HepG2 (cell line): Measurements from ENCODE around the gene CXADR. TPM values are rescaled to one million over a fixed set of nuclear protein-coding genes. Genes with fewer than 3 reads are reported as not detected.

Experiments
- GZF1 ChIP-seq: sonication (generic); formaldehyde crosslinking; IDR thresholded peaks from 2 replicates; pipeline ENCODE4 v1.5.1; 2020; ENCODE audit warnings: mild to moderate bottlenecking, missing genetic modification reagents
- HNRNPK ChIP-seq: fragments of 200-400 bp; formaldehyde crosslinking; IDR thresholded peaks from 2 replicates; pipeline ENCODE4 v1.6.1; 2018; ENCODE audit warnings: low read length, low read depth, moderate library complexity, mild to moderate bottlenecking; ENCODE audit not compliant: poor library complexity, severe bottlenecking
- JUND ChIP-seq: sonication (generic); formaldehyde crosslinking; IDR thresholded peaks from 2 replicates; pipeline ENCODE4 v1.8.0; 2022; ENCODE audit warnings: mild to moderate bottlenecking, missing genetic modification reagents
- MED8 ChIP-seq: sonication (generic); formaldehyde crosslinking; IDR thresholded peaks from 2 replicates; pipeline ENCODE4 v1.8.1; 2023; ENCODE audit warnings: mild to moderate bottlenecking, missing genetic modification reagents; ENCODE audit not compliant: insufficient replicate concordance
- RARG ChIP-seq: sonication (generic); formaldehyde crosslinking; IDR thresholded peaks from 2 replicates; pipeline ENCODE4 v1.4.0; 2020; ENCODE audit warnings: low read depth, mild to moderate bottlenecking, missing genetic modification reagents
- SETDB1 ChIP-seq: sonication (generic); formaldehyde crosslinking; IDR thresholded peaks from 2 replicates; pipeline ENCODE4 v1.5.1; 2020; ENCODE audit warnings: missing genetic modification reagents, mild to moderate bottlenecking, borderline replicate concordance
- SIN3A ChIP-seq: IDR thresholded peaks from 2 replicates; pipeline ENCODE4 v1.6.1; 2011; ENCODE audit warnings: low read depth, mild to moderate bottlenecking, control low read depth, low read length, borderline replicate concordance
- THAP11 ChIP-seq: IDR thresholded peaks from 2 replicates; pipeline ENCODE4 v1.6.1; 2016; ENCODE audit warnings: missing biosample characterization, missing genetic modification reagents
- ZNF207 ChIP-seq: fragments of 450-650 bp; IDR thresholded peaks from 2 replicates; pipeline ENCODE4 v1.6.1; 2016; ENCODE audit warnings: antibody characterized with exemption, borderline replicate concordance
- ZNF326 ChIP-seq: sonication (generic); formaldehyde crosslinking; IDR thresholded peaks from 2 replicates; pipeline ENCODE4 v1.4.0; 2020; ENCODE audit warnings: missing genetic modification reagents, borderline replicate concordance
- ZNF331 ChIP-seq: sonication (generic); formaldehyde crosslinking; IDR thresholded peaks from 2 replicates; pipeline ENCODE4 v1.4.0; 2020; ENCODE audit warnings: missing genetic modification reagents
- ZNF44 ChIP-seq: sonication (generic); formaldehyde crosslinking; IDR thresholded peaks from 2 replicates; pipeline ENCODE4 v1.5.1; 2020; ENCODE audit warnings: mild to moderate bottlenecking, missing genetic modification reagents
- ZNF446 ChIP-seq: sonication (generic); formaldehyde crosslinking; IDR thresholded peaks from 2 replicates; pipeline ENCODE4 v1.5.0; 2020; ENCODE audit warnings: mild to moderate bottlenecking, missing genetic modification reagents
- ZNF496 ChIP-seq: sonication (generic); formaldehyde crosslinking; IDR thresholded peaks from 2 replicates; pipeline ENCODE4 v1.8.1; 2023; ENCODE audit warnings: mild to moderate bottlenecking, moderate library complexity, missing genetic modification reagents; ENCODE audit not compliant: insufficient replicate concordance
- ZNF547 ChIP-seq: sonication (generic); formaldehyde crosslinking; IDR thresholded peaks from 2 replicates; pipeline ENCODE4 v1.5.1; 2020; ENCODE audit warnings: mild to moderate bottlenecking, missing genetic modification reagents
- ZNF652 ChIP-seq: IDR thresholded peaks from 2 replicates; pipeline ENCODE4 v1.6.1; 2016; ENCODE audit warnings: low read depth, borderline replicate concordance
- polyA plus RNA-seq, 8 experiments: library from polyadenylated mRNA; depleted of rRNA in 3 of 8; stranded (reverse) in 7 of 8; unstranded in 1 of 8; fragments of >200 nt; fragmentation: Illumina TruSeq in 4 of 8; extraction: Trizol in 4 of 8; gene quantifications; 2 replicates each; pipeline versions ENCODE4 v1.2.1 to v1.2.3, GENCODE V29; 2011 to 2016; ENCODE audit warnings: low read depth in 4 of 8, missing spikeins in 1 of 8, mixed read lengths in 1 of 8; ENCODE audit not compliant: insufficient read depth in 1 of 8
- total RNA-seq, 5 experiments: library from RNA; depleted of rRNA; stranded (reverse); fragments of >200 nt; fragmentation: Illumina TruSeq; extraction: Trizol; gene quantifications; 2 replicates each; pipeline ENCODE4 v1.2.3, GENCODE V29; 2016; ENCODE audit warnings: low read depth in 1 of 5
- TF ChIP-seq, protein P1 (sequence below): sonication (generic); formaldehyde crosslinking; IDR thresholded peaks from 2 replicates; pipeline ENCODE4 v1.4.0; 2020; ENCODE audit warnings: mild to moderate bottlenecking, low read depth, missing genetic modification reagents
- TF ChIP-seq, protein P2 (sequence below): sonication (generic); formaldehyde crosslinking; IDR thresholded peaks from 2 replicates; pipeline ENCODE4 v1.5.0; 2020; ENCODE audit warnings: mild to moderate bottlenecking, low read depth, missing genetic modification reagents, borderline replicate concordance
- TF ChIP-seq, protein P3 (sequence below): sonication (generic); formaldehyde crosslinking; IDR thresholded peaks from 2 replicates; pipeline ENCODE4 v1.8.1; 2022; ENCODE audit warnings: mild to moderate bottlenecking, missing genetic modification reagents
- TF ChIP-seq, protein P4 (sequence below): sonication (generic); formaldehyde crosslinking; IDR thresholded peaks from 2 replicates; pipeline ENCODE4 v1.9.0; 2021; ENCODE audit warnings: mild to moderate bottlenecking, missing genetic modification reagents

CXADR gene
- total and polyA plus RNA-seq, 2 of the 13 experiments (the other 11 are each of a cell fraction or from before 2014, with no cell fraction given), result 86.8 to 110 TPM

DNA sequence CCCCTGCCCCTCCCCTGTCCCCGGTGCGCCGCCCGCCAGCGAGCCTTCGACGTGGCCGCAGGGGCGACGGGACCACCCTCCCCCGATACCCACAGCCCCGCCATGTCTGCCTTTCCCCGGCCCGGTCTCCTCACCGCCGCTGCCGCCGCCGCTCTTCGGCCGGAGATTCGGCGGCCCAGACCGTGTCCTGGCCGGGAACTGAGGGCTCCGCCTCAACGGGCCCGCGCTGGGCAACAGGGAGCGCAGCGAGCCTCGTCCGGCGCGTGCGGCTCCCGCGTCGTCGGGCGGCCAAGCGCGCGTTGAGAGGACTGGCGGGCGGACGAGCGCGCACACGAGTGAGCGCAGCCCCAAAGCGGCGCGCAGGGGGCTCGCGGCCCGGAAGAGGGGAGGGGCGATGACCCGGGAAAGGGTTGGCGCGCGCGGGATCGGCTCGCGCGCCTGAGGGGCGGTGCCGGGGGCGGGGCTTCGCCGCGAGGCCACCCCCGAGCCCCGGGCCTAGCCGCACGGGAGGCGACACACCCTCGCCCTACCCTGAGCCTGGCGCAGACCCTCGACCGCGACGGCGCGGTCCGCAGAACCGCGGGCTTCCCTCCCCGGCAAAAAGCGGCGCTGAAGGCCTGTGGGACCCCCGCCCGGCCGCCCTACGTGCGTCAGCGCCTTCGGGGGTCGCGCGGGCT is 99.9 kb downstream of the CXADR start, which contains the start of gene BTG3 (continued):
- TF ChIP-seq, protein P1, sequence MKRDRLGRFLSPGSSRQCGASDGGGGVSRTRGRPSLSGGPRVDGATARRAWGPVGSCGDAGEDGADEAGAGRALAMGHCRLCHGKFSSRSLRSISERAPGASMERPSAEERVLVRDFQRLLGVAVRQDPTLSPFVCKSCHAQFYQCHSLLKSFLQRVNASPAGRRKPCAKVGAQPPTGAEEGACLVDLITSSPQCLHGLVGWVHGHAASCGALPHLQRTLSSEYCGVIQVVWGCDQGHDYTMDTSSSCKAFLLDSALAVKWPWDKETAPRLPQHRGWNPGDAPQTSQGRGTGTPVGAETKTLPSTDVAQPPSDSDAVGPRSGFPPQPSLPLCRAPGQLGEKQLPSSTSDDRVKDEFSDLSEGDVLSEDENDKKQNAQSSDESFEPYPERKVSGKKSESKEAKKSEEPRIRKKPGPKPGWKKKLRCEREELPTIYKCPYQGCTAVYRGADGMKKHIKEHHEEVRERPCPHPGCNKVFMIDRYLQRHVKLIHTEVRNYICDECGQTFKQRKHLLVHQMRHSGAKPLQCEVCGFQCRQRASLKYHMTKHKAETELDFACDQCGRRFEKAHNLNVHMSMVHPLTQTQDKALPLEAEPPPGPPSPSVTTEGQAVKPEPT (CRISPR knock-in tag), result no peak
- no peak for TF ChIP-seq JUND (CRISPR knock-in tag)
- no peak for TF ChIP-seq ZNF207
- peak; percentile 42 for TF ChIP-seq HNRNPK
- TF ChIP-seq, protein P2, sequence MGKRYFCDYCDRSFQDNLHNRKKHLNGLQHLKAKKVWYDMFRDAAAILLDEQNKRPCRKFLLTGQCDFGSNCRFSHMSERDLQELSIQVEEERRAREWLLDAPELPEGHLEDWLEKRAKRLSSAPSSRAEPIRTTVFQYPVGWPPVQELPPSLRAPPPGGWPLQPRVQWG (CRISPR knock-in tag), result no peak
- no peak for TF ChIP-seq SETDB1 (CRISPR knock-in tag)
- TF ChIP-seq SIN3A, result peak; percentile 52; the same call in 1 of the 2 replicates
- no peak for TF ChIP-seq GZF1 (CRISPR knock-in tag)
- peak; percentile 66; the same call in 1 of the 2 replicates for TF ChIP-seq ZNF547 (CRISPR knock-in tag)
- no peak for TF ChIP-seq ZNF44 (CRISPR knock-in tag)
- TF ChIP-seq, protein P3, sequence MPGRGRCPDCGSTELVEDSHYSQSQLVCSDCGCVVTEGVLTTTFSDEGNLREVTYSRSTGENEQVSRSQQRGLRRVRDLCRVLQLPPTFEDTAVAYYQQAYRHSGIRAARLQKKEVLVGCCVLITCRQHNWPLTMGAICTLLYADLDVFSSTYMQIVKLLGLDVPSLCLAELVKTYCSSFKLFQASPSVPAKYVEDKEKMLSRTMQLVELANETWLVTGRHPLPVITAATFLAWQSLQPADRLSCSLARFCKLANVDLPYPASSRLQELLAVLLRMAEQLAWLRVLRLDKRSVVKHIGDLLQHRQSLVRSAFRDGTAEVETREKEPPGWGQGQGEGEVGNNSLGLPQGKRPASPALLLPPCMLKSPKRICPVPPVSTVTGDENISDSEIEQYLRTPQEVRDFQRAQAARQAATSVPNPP (CRISPR knock-in tag), result peak; percentile 43; the same call in 1 of the 2 replicates
- 0 out of 2 replicates have a peak, but pooled peaks have one; percentile 40 for TF ChIP-seq RARG
- TF ChIP-seq MED8, result no peak
- TF ChIP-seq, protein P4, sequence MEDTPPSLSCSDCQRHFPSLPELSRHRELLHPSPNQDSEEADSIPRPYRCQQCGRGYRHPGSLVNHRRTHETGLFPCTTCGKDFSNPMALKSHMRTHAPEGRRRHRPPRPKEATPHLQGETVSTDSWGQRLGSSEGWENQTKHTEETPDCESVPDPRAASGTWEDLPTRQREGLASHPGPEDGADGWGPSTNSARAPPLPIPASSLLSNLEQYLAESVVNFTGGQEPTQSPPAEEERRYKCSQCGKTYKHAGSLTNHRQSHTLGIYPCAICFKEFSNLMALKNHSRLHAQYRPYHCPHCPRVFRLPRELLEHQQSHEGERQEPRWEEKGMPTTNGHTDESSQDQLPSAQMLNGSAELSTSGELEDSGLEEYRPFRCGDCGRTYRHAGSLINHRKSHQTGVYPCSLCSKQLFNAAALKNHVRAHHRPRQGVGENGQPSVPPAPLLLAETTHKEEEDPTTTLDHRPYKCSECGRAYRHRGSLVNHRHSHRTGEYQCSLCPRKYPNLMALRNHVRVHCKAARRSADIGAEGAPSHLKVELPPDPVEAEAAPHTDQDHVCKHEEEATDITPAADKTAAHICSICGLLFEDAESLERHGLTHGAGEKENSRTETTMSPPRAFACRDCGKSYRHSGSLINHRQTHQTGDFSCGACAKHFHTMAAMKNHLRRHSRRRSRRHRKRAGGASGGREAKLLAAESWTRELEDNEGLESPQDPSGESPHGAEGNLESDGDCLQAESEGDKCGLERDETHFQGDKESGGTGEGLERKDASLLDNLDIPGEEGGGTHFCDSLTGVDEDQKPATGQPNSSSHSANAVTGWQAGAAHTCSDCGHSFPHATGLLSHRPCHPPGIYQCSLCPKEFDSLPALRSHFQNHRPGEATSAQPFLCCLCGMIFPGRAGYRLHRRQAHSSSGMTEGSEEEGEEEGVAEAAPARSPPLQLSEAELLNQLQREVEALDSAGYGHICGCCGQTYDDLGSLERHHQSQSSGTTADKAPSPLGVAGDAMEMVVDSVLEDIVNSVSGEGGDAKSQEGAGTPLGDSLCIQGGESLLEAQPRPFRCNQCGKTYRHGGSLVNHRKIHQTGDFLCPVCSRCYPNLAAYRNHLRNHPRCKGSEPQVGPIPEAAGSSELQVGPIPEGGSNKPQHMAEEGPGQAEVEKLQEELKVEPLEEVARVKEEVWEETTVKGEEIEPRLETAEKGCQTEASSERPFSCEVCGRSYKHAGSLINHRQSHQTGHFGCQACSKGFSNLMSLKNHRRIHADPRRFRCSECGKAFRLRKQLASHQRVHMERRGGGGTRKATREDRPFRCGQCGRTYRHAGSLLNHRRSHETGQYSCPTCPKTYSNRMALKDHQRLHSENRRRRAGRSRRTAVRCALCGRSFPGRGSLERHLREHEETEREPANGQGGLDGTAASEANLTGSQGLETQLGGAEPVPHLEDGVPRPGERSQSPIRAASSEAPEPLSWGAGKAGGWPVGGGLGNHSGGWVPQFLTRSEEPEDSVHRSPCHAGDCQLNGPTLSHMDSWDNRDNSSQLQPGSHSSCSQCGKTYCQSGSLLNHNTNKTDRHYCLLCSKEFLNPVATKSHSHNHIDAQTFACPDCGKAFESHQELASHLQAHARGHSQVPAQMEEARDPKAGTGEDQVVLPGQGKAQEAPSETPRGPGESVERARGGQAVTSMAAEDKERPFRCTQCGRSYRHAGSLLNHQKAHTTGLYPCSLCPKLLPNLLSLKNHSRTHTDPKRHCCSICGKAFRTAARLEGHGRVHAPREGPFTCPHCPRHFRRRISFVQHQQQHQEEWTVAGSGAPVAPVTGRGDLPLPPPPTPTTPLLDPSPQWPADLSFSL (CRISPR knock-in tag), result no peak
- no peak for TF ChIP-seq ZNF326
- no peak for TF ChIP-seq ZNF652 (CRISPR knock-in tag)
- TF ChIP-seq ZNF446 (CRISPR knock-in tag), result peak; percentile 16; the same call in 1 of the 2 replicates
- no peak for TF ChIP-seq ZNF496 (CRISPR knock-in tag)
- TF ChIP-seq THAP11 (CRISPR knock-in tag), result peak; percentile 65
- TF ChIP-seq ZNF331 (CRISPR knock-in tag), result peak; percentile 77
